GM19099 (cell line): Measurements from ENCODE around the gene AP1M1.

Experiments used
- POLR2A ChIP-seq: IDR thresholded peaks from 3 replicates; pipeline ENCODE4 v1.6.1; 2011; ENCODE audit warnings: low read depth; ENCODE audit not compliant: insufficient read length; ENCODE audit errors: extremely low read depth

AP1M1 gene

GRCh38 chr19:16200038-16201010 lies 2.6 kb downstream of the AP1M1 start:
- TF ChIP-seq POLR2A, result no peak

DNA sequence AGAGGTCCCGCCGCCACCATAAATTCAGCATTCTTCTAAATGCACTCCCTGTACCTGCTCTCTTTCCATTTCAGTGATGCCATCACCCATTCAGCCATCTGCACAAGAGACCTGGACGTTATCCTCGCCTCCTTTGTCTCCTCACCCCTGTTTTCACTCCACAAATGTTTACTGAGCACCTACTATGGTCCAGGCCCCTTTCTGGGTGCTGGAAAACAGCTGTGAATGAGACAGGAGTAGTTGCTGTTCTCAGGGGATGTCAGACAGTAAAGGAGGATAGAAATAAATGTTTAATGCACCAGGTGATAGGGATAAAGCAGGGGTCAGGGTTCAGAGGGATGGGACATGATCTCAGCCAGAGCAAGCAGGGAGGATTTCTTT lies 3.3 kb downstream of the AP1M1 start:
- TF ChIP-seq POLR2A, result no peak

DNA sequence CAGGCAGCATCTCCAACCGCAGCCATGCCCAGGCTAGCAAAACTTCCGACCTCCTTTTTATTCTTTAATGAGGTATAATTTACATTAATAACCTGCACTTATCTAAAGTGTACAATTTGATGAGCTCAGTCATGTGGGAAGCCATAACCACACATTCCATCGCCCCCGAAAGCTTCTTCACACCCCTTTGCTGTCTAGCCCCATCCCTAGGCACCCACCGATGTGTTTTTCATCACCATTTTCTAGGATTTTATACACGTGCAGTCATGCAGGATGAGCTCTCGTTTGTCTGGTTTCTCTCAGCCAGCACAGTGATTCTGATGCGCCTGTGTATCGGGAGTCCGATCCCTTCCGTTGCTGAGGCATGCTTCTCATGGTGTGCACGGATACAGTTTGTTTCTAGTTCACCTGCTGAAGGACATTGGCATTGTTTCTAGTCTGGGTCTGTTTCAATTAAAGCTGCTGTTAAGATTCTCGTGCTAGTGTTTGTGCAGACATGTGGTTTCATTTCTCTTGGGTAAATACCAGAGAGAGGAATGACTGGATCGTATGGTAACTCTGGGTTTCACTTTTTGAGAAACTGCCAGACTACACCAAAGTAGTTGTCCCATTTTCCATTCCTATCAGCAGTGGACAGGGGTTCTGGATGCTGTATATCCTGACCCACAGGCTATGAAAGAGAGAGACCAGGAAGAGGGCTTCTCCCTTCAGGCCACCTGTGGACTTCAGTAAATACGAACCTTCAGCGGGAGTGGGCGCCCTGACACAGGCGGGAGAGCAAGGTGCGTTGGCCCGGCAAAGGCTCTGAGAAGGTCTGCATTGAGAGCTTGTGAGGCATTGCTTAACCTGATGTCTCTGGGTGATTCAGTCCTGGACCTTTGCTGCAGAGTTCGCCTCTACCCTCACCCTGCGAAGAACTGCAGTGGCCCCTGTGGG lies 4.9 kb downstream of the AP1M1 start:
- no peak for TF ChIP-seq POLR2A

DNA sequence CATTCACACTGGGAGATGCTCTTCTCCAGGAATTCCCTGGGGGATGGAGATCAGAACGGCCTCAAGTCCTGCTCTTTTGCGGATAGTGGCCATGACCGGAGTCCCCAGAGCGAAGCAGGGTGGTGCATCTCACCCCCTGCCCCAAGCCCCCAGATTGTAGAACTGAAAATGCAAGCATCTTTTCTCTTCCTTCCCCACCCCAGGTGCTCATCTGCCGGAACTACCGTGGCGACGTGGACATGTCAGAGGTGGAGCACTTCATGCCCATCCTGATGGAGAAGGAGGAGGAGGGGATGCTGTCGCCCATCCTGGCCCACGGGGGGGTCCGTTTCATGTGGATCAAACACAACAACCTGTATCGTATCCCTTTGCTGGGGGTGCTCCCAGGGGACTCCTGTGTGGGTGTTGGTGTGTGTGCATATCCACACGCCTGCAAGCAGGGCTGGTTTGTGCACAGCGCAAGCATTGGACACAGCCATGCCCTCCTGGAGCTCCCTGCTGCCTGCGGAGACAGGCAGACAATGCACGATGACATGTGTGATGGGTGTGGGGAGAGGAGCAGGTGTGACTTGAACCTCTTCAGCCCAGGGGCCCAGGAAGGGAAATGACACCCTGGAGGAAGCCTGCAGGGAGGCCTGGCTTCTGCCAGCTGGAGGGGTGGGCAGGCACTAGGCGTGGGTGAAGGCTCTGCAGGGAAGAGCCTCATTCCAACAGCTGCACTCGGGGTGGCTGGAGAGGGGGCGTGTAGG lies 5.7 kb downstream of the AP1M1 start:
- TF ChIP-seq POLR2A, result no peak

GRCh38 chr19:16204005-16204294 lies 6.2 kb downstream of the AP1M1 start:
- no peak for TF ChIP-seq POLR2A

DNA sequence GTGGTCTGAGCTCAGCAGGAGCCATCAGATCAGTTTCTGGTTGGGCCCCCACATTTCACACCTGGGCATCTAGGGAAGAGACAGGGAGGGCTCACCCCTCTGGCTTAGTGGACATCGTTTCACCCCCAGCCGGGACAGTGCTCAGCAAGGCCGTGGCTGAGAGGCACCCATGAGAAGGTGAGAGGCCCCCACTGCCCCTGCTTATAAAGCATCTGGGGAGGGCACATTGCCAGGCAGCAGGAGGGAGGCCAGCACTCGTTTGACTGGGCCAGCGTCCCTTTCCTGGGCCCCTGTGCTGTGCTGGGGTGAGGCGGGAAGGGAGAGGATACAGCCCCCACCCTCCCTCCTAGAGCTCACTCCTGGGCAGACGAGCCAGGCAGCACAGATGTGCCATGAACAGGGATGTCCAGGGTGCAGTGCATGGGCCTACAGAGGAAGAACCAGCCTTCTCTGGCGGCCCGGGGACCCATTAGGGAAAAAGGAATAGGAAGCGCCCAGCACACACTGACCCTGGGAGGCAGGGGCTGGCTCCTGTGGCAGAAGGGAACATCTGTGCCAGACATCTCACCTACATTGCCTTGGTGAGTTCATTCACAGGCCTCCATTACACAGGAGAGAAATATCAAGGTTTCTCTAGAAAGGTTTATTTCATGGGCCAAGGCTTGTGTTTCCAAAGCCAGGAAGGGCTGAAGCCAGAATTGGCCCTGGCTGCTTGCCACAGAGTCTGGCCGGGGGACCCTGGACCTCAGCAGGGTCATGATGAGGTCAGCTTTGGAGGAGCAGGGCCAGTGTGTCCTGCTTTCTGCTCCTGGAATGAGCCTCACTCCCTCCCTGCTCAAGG lies 7.7 kb downstream of the AP1M1 start:
- no peak for TF ChIP-seq POLR2A

DNA sequence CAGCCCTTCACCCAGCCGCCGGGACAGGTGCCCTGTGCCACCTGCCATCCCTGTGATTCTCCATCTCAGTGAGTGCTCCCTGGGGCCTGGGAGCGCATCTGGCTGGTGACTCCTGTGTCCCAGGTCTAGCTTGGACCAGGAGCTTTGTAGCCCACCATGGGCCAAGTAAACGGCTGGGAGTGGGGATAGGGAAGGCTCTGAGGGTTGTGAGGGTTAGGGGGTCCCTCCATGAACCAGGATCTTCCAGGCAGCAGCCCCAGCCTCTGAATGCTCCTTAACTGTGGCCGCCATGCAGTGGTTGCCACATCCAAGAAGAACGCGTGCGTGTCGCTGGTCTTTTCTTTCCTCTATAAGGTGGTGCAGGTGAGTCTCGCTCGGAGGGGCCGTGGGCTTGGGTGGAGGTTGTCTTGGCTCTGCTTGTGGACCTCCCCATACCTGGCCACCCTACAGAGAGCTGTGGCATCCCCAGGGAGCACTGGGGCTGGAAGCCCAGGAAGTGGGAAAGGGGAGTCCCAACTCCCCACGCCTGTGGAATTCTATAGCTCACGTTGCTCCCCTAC lies 8.4 kb downstream of the AP1M1 start:
- TF ChIP-seq POLR2A, result no peak

GRCh38 chr19:16206637-16207036 lies 8.9 kb downstream of the AP1M1 start:
- TF ChIP-seq POLR2A, result no peak

- TF ChIP-seq POLR2A, result no peak
Observed at GRCh38 chr19:16207063-16207462, 9.4 kb downstream of the AP1M1 start.

- no peak for TF ChIP-seq POLR2A
Observed at GRCh38 chr19:16207490-16208025, 9.8 kb downstream of the AP1M1 start.

DNA sequence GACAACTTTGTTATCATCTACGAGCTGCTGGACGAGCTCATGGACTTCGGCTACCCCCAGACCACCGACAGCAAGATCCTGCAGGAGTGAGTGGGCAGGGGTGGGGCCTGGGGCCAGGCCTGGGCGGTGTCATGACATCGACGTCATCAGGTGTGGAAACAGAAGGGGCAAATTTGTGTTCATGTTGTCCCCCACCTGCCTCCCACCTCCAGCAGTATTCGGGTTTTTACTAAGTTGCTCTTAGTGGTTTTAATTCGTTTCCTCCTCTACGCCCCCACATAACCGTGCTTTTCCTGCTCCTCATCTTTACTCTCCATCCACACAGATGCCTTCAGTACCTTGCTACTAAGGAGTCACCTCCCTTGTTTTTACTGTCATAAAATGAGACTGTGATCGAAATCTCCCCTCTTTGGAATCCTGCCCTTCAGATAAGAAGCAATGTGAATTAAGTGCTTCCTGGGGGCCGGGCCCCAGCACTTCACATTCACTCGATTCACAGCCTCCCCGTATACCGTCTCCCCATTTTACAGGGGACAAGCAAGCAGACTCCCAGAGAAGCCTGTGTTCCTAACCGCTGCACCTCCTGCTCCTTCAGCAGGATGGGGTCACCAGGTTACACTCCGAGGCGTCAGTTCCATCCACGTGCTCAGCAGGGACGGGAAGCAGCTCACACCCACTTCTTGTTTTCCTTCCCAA lies 10.5 kb downstream of the AP1M1 start:
- no peak for TF ChIP-seq POLR2A

GRCh38 chr19:16208847-16209665 lies 11.3 kb downstream of the AP1M1 start:
- no peak for TF ChIP-seq POLR2A
